T-helper 2 cell (primary cell): ENCODE measurements around the gene LANCL1.

Source experiments
- DNase-seq, 5 experiments: peaks; one replicate each; pipeline versions ENCODE4 v3.0.0 to v3.0.0-alpha.2; 2012 to 2022

The LANCL1 gene

GRCh38 chr2:210388148-210388547 lies 88.4 kb downstream of the LANCL1 start:
- DNase-seq, result no peak

GRCh38 chr2:210387074-210387473 lies 89.5 kb downstream of the LANCL1 start:
- DNase-seq, result no peak
